CD8-positive, alpha-beta T cell (primary cell): ENCODE results near the gene SPACA5B. TPM values are rescaled to one million over a fixed set of nuclear protein-coding genes. Genes with fewer than 3 reads are reported as not detected.

Source experiments
- total RNA-seq, 46 experiments: library from RNA in 2 of 46; stranded (reverse) in 2 of 46; gene quantifications; one replicate each; pipeline ENCODE4 v1.2.3 and lab custom pipeline; 2021 to 2026

The SPACA5B gene
- total RNA-seq, 2 experiments from 2014 or later = not detected

Other genes with a start within 250 kb of the SPACA5B start
- 1 to 10 TPM; 5.0 to 5.3 TPM for gene ZNF182, start 126.6 kb upstream of the SPACA5B start, total RNA-seq
- gene SPACA5, start 123.6 kb upstream of the SPACA5B start, total RNA-seq = not detected
- gene ZNF630, start 59.0 kb upstream of the SPACA5B start, total RNA-seq = 1 to 10 TPM; 1.1 to 1.4 TPM
- gene SSX5, start 66.2 kb downstream of the SPACA5B start, total RNA-seq = not detected
- not detected for gene SSX1, start 124.8 kb downstream of the SPACA5B start, total RNA-seq
- gene SSX3, start 226.1 kb downstream of the SPACA5B start, total RNA-seq = not detected